SH-SY5Y (cell line): ENCODE data around the gene EPHA10.

ENCODE experiments used
- GATA2 ChIP-seq: IDR thresholded peaks from 2 replicates; pipeline ENCODE4 v1.6.1; 2011; ENCODE audit warnings: mild to moderate bottlenecking, low read depth, low read length
- GATA3 ChIP-seq: IDR thresholded peaks from 2 replicates; pipeline ENCODE4 v1.6.1; 2011; ENCODE audit warnings: low read depth, mild to moderate bottlenecking, low read length, moderate library complexity

- no peak for TF ChIP-seq GATA2
- no peak for TF ChIP-seq GATA3
These were observed 29.7 kb upstream of the EPHA10 start for GRCh38 chr1:37794372-37795339.
